ENCODE measurements around the gene PRRT1.
"Not testable (repeated sequence)": the region's sequence is repeated elsewhere in the genome, so short reads cannot be mapped to it uniquely, and the experiment has no call there.

The PRRT1 gene

GRCh38 chr6:32188381-32189068, 36.8 kb upstream of the PRRT1 start:
- Histone ChIP-seq H3K9me3 (ENCODE audit: insufficient read depth, low read length) (no peaks in the 10 kb centered on the region), H3K9me2 (replicated peaks; ENCODE audit: insufficient read depth, low read length) (no peaks in the 10 kb centered on the region), H3K79me2 (ENCODE audit: insufficient read depth, low read length) (peaks cover 30% of the 10 kb centered on the region), H3K9ac (ENCODE audit: low read length) (peak overlapping the region; percentile 91), H3K4me2 (ENCODE audit: low read depth, low read length, poor library complexity, severe bottlenecking) (peak overlapping the region; percentile 95), H3F3A (ENCODE audit: insufficient read depth) (peaks cover 18% of the 10 kb centered on the region), H2AFZ (ENCODE audit: low read depth, low read length, severe bottlenecking) (no peak overlapping the region), H3K27me3 (ENCODE audit: low read length) (no peaks in the 10 kb centered on the region), H3K4me3 (ENCODE audit: insufficient read depth, low read length, poor library complexity, severe bottlenecking) (peak overlapping the region; percentile 59), H3K36me3 (ENCODE audit: low read length) (no peaks in the 10 kb centered on the region), H4K20me1 (ENCODE audit: low read depth, low read length) (no peaks in the 10 kb centered on the region), H3K27ac (ENCODE audit: low read depth, low read length) (peak overlapping the region; percentile 87)
- TF ChIP-seq EZH2phosphoT487 (conservative IDR thresholded peaks at IDR 0.05; ENCODE audit: low read length) = no peak
- TF ChIP-seq, protein P1, sequence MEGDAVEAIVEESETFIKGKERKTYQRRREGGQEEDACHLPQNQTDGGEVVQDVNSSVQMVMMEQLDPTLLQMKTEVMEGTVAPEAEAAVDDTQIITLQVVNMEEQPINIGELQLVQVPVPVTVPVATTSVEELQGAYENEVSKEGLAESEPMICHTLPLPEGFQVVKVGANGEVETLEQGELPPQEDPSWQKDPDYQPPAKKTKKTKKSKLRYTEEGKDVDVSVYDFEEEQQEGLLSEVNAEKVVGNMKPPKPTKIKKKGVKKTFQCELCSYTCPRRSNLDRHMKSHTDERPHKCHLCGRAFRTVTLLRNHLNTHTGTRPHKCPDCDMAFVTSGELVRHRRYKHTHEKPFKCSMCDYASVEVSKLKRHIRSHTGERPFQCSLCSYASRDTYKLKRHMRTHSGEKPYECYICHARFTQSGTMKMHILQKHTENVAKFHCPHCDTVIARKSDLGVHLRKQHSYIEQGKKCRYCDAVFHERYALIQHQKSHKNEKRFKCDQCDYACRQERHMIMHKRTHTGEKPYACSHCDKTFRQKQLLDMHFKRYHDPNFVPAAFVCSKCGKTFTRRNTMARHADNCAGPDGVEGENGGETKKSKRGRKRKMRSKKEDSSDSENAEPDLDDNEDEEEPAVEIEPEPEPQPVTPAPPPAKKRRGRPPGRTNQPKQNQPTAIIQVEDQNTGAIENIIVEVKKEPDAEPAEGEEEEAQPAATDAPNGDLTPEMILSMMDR (IDR thresholded peaks at IDR 0.05; ENCODE audit: insufficient read depth, low read length, poor library complexity, severe bottlenecking) = no peak

- Histone ChIP-seq H3K79me2 (ENCODE audit: insufficient read depth, low read length) (peaks cover 30% of the 10 kb centered on the region), H3F3A (ENCODE audit: insufficient read depth) (peaks cover 12% of the 10 kb centered on the region)
- H3K27ac ChIP-seq (ENCODE audit: low read depth, low read length); H4K20me1 ChIP-seq (ENCODE audit: low read depth, low read length); H3K36me3 ChIP-seq (ENCODE audit: low read length); H3K9ac ChIP-seq (ENCODE audit: low read length); H3K27me3 ChIP-seq (ENCODE audit: low read length); H3K9me2 ChIP-seq (replicated peaks; ENCODE audit: insufficient read depth, low read length); H3K4me3 ChIP-seq (ENCODE audit: insufficient read depth, low read length, poor library complexity, severe bottlenecking); H2AFZ ChIP-seq (ENCODE audit: low read depth, low read length, severe bottlenecking); H3K4me2 ChIP-seq (ENCODE audit: low read depth, low read length, poor library complexity, severe bottlenecking); H3K9me3 ChIP-seq (ENCODE audit: insufficient read depth, low read length): not testable (repeated sequence)
These were observed 36.1 kb upstream of the PRRT1 start for GRCh38 chr6:32187725-32188380.

- Histone ChIP-seq H4K20me1 (ENCODE audit: low read depth, low read length) (no peaks in the 10 kb centered on the region), H3K27ac (ENCODE audit: low read depth, low read length) (no peak overlapping the region), H3K27me3 (ENCODE audit: low read length) (no peaks in the 10 kb centered on the region), H3K79me2 (ENCODE audit: insufficient read depth, low read length) (peaks cover 27% of the 10 kb centered on the region), H3K4me2 (ENCODE audit: low read depth, low read length, poor library complexity, severe bottlenecking) (no peak overlapping the region), H3K9me2 (replicated peaks; ENCODE audit: insufficient read depth, low read length) (no peaks in the 10 kb centered on the region), H3F3A (ENCODE audit: insufficient read depth) (peaks cover 11% of the 10 kb centered on the region), H3K9me3 (ENCODE audit: insufficient read depth, low read length) (no peaks in the 10 kb centered on the region), H3K36me3 (ENCODE audit: low read length) (no peaks in the 10 kb centered on the region), H3K9ac (ENCODE audit: low read length) (no peak overlapping the region), H2AFZ (ENCODE audit: low read depth, low read length, severe bottlenecking) (no peak overlapping the region), H3K4me3 (ENCODE audit: insufficient read depth, low read length, poor library complexity, severe bottlenecking) (no peak overlapping the region)
- TF ChIP-seq, protein P1 (IDR thresholded peaks at IDR 0.05; ENCODE audit: insufficient read depth, low read length, poor library complexity, severe bottlenecking) = no peak
- TF ChIP-seq EZH2phosphoT487 (conservative IDR thresholded peaks at IDR 0.05; ENCODE audit: low read length) = no peak
These were observed 35.4 kb upstream of the PRRT1 start for GRCh38 chr6:32187009-32187709.

GRCh38 chr6:32186151-32186840, 34.6 kb upstream of the PRRT1 start:
- not testable (repeated sequence) for H3K9me2 ChIP-seq (replicated peaks; ENCODE audit: insufficient read depth, low read length); H3K4me3 ChIP-seq (ENCODE audit: insufficient read depth, low read length, poor library complexity, severe bottlenecking); H4K20me1 ChIP-seq (ENCODE audit: low read depth, low read length); H3K9me3 ChIP-seq (ENCODE audit: insufficient read depth, low read length); H3F3A ChIP-seq (ENCODE audit: insufficient read depth); H2AFZ ChIP-seq (ENCODE audit: low read depth, low read length, severe bottlenecking); H3K27ac ChIP-seq (ENCODE audit: low read depth, low read length); H3K9ac ChIP-seq (ENCODE audit: low read length); H3K36me3 ChIP-seq (ENCODE audit: low read length); H3K27me3 ChIP-seq (ENCODE audit: low read length); H3K4me2 ChIP-seq (ENCODE audit: low read depth, low read length, poor library complexity, severe bottlenecking)
- peaks cover 19% of the 10 kb centered on the region for H3K79me2 ChIP-seq (ENCODE audit: insufficient read depth, low read length)

DNA sequence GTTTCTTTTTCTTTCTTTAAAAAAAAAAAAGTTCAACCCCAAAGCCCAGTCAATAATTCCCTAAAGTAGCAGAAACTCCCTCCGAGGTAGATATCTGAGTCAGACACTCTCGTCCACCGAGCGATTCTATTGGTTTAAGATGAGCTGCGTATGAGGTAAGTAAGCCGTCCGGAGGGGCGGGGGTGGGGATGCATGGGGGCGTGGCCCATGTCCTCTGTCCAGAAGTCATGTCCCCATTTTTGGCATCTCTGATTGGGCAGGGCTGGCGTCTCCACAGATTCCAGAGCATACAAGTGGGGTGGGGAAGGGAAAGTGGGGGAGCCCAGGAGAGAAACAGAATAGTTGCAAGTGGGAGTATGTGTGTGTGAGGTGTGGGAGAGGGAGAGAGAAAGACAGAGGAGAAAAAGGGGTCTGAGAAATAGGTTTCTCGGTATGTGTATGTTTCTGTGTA, 34.0 kb upstream of the PRRT1 start:
- H3K9me2 ChIP-seq (replicated peaks; ENCODE audit: insufficient read depth, low read length); H2AFZ ChIP-seq (ENCODE audit: low read depth, low read length, severe bottlenecking); H3K36me3 ChIP-seq (ENCODE audit: low read length); H3K9ac ChIP-seq (ENCODE audit: low read length); H3K27me3 ChIP-seq (ENCODE audit: low read length); H3K9me3 ChIP-seq (ENCODE audit: insufficient read depth, low read length); H3K4me3 ChIP-seq (ENCODE audit: insufficient read depth, low read length, poor library complexity, severe bottlenecking); H3K27ac ChIP-seq (ENCODE audit: low read depth, low read length); H3F3A ChIP-seq (ENCODE audit: insufficient read depth); H3K4me2 ChIP-seq (ENCODE audit: low read depth, low read length, poor library complexity, severe bottlenecking); H4K20me1 ChIP-seq (ENCODE audit: low read depth, low read length): not testable (repeated sequence)
- H3K79me2 ChIP-seq (ENCODE audit: insufficient read depth, low read length) = peaks cover 17% of the 10 kb centered on the region

All from SU-DHL-6 (cell line).